IMR-90 (cell line): Measurements from ENCODE around the gene RAD52. TPM values are rescaled to one million over a fixed set of nuclear protein-coding genes. Genes with fewer than 3 reads are reported as not detected.
A peak's percentile ranks its signal among the peaks of the same experiment; 100 is the strongest.

Experiments
- ATAC-seq: fragments of 200-7000 bp; cut with Tn5 transposase; 2 replicates; pipeline ENCODE4 v1.9.1; 2020; ENCODE audit warnings: low read depth, mild to moderate bottlenecking, moderate library complexity
- BruUV-seq: library from RNA; stranded (reverse); fragments of 400-500 nt; replicated peaks from 2 replicates; lab custom pipeline; 2021; lab: Mats Ljungman, UMichigan
- CTCF ChIA-PET: fragments of 300-600 bp; formaldehyde crosslinking; extraction: SDS; loops from one replicate; lab custom pipeline; 2021; ENCODE audit warnings: antibody characterized with exemption; lab: Yijun Ruan, JAX
- POLR2A ChIA-PET: fragments of 300-600 bp; sonication (Branson Sonifier 250); formaldehyde crosslinking; loops from one replicate; lab custom pipeline; 2022; ENCODE audit warnings: antibody characterized with exemption; ENCODE audit not compliant: unreplicated experiment; lab: Charles Lee
- DNase-seq: peaks from one replicate; pipeline ENCODE4 v3.0.0; 2013
- H2AFZ ChIP-seq: replicated peaks from 2 replicates; pipeline ENCODE3; 2013; ENCODE audit warnings: low read length, mild to moderate bottlenecking; ENCODE audit not compliant: poor library complexity
- H2AK5ac ChIP-seq: 2 replicates; pipeline ENCODE4 v1.6.1; 2013; ENCODE audit warnings: low read depth, low read length, inconsistent platforms
- H2AK9ac ChIP-seq: replicated peaks from 2 replicates; pipeline ENCODE3; 2013; ENCODE audit warnings: mild to moderate bottlenecking, low read depth, low read length, moderate library complexity; ENCODE audit not compliant: poor library complexity
- H2BK120ac ChIP-seq: 2 replicates; pipeline ENCODE4 v1.6.1; 2013; ENCODE audit warnings: low read depth, low read length, inconsistent platforms
- H2BK15ac ChIP-seq: 3 replicates; pipeline ENCODE4 v1.6.1; 2013; ENCODE audit warnings: low read depth, low read length, inconsistent platforms
- H2BK20ac ChIP-seq: 2 replicates; pipeline ENCODE4 v1.6.1; 2013; ENCODE audit warnings: low read depth, mild to moderate bottlenecking, inconsistent platforms, low read length, moderate library complexity
- H2BK5ac ChIP-seq: 2 replicates; pipeline ENCODE4 v1.6.1; 2013; ENCODE audit warnings: mild to moderate bottlenecking, low read depth, low read length, inconsistent platforms; ENCODE audit not compliant: poor library complexity, severe bottlenecking
- H3K14ac ChIP-seq: replicated peaks from 2 replicates; pipeline ENCODE4 v1.6.1; 2013; ENCODE audit warnings: low read depth, low read length, inconsistent platforms
- H3K18ac ChIP-seq: 2 replicates; pipeline ENCODE4 v1.6.1; 2013; ENCODE audit warnings: low read depth, low read length, control low read depth
- H3K23ac ChIP-seq: 2 replicates; pipeline ENCODE4 v1.6.1; 2013; ENCODE audit warnings: low read depth, low read length, inconsistent platforms
- H3K27ac ChIP-seq: 2 replicates; pipeline ENCODE4 v1.5.1; 2013; ENCODE audit warnings: mild to moderate bottlenecking, control low read depth, low read length; ENCODE audit not compliant: insufficient read depth
- H3K27me3 ChIP-seq: 2 replicates; pipeline ENCODE4 v1.6.1; 2013; ENCODE audit warnings: low read length; ENCODE audit not compliant: control insufficient read depth, insufficient read depth
- H3K36me3 ChIP-seq: 2 replicates; pipeline ENCODE4 v1.6.1; 2013; ENCODE audit warnings: low read length, mixed read lengths; ENCODE audit not compliant: control insufficient read depth, insufficient read depth
- H3K4ac ChIP-seq: 2 replicates; pipeline ENCODE4 v1.6.1; 2013; ENCODE audit warnings: low read depth, low read length, inconsistent platforms
- H3K4me1 ChIP-seq: 2 replicates; pipeline ENCODE4 v1.6.1; 2013; ENCODE audit warnings: low read length, mixed read lengths; ENCODE audit not compliant: control insufficient read depth, insufficient read depth
- H3K4me2 ChIP-seq: 2 replicates; pipeline ENCODE4 v1.6.1; 2013; ENCODE audit warnings: low read depth, mild to moderate bottlenecking, control low read depth, low read length, moderate library complexity
- H3K4me3 ChIP-seq: 2 replicates; pipeline ENCODE4 v1.5.1; 2013; ENCODE audit warnings: low read depth, mild to moderate bottlenecking, control low read depth, low read length, moderate library complexity; ENCODE audit not compliant: insufficient read depth
- H3K56ac ChIP-seq: 2 replicates; pipeline ENCODE4 v1.6.1; 2013; ENCODE audit warnings: low read length, inconsistent platforms; ENCODE audit not compliant: insufficient read depth; ENCODE audit errors: extremely low read depth
- H3K79me1 ChIP-seq, 2 experiments: 2 replicates each; pipeline ENCODE4 v1.6.1; 2013; ENCODE audit warnings: low read length in 2 of 2, inconsistent platforms in 1 of 2, low read depth in 1 of 2
- H3K9ac ChIP-seq: 2 replicates; pipeline ENCODE4 v1.6.1; 2013; ENCODE audit warnings: low read depth, low read length, control low read depth
- H3K9me1 ChIP-seq: 2 replicates; pipeline ENCODE4 v1.6.1; 2013; ENCODE audit warnings: low read length, inconsistent platforms; ENCODE audit not compliant: insufficient read depth
- H3K9me3 ChIP-seq: 2 replicates; pipeline ENCODE4 v1.6.1; 2013; ENCODE audit warnings: low read length; ENCODE audit not compliant: control insufficient read depth, insufficient read depth
- H4K20me1 ChIP-seq: 2 replicates; pipeline ENCODE4 v1.6.1; 2013; ENCODE audit warnings: low read length, inconsistent platforms; ENCODE audit not compliant: insufficient read depth
- H4K5ac ChIP-seq: 2 replicates; pipeline ENCODE4 v1.6.1; 2013; ENCODE audit warnings: mild to moderate bottlenecking, low read depth, low read length, control low read depth
- H4K8ac ChIP-seq, 2 experiments: 2 replicates each; pipeline ENCODE4 v1.6.1; 2013; ENCODE audit warnings: low read depth in 2 of 2, low read length in 2 of 2, control low read depth in 1 of 2, inconsistent platforms in 1 of 2
- H4K91ac ChIP-seq: 2 replicates; pipeline ENCODE4 v1.6.1; 2013; ENCODE audit warnings: low read depth, low read length, inconsistent platforms; ENCODE audit not compliant: insufficient read depth
- FOS ChIP-seq: fragments of 150-350 bp; IDR thresholded peaks from 2 replicates; pipeline ENCODE4 v1.6.1; 2016; ENCODE audit warnings: low read depth, low read length
- WGBS, 2 experiments: methylation state at CpG; one replicate each; pipeline versions ENCODE4 v1.1.5 to v1.1.7; 2013; ENCODE audit warnings: missing lambda C conversion rate in 2 of 2; ENCODE audit not compliant: insufficient read length in 1 of 2; ENCODE audit errors: extremely low coverage in 2 of 2; 5-methylcytosine and 5-hydroxymethylcytosine counted together
- dilution Hi-C: fragments of 300-500 bp; cut with HindIII; formaldehyde crosslinking; loops from one replicate; pipeline ENCODE4 v1.14.3; 2018; ENCODE audit warnings: low sequenced_read_pairs; ENCODE audit not compliant: unreplicated experiment
- in situ Hi-C: fragments of 300-500 bp; cut with MboI; formaldehyde crosslinking; loops from 3 replicates; pipeline ENCODE4 v1.14.3; 2019; ENCODE audit warnings: low sequenced_read_pairs, inconsistent platforms, mixed read lengths
- intact Hi-C: fragments of 100-400 bp; cut with micrococcal nuclease; formaldehyde crosslinking; loops from 2 replicates; pipeline ENCODE4 v1.10.0; 2022
- polyA plus RNA-seq, 3 experiments: library from polyadenylated mRNA; depleted of rRNA; stranded (reverse); fragments of >200 nt; gene quantifications; 2 replicates each; pipeline ENCODE4 v1.2.3, GENCODE V29; 2012; ENCODE audit warnings: low replicate concordance in 1 of 3
- total RNA-seq: library from RNA; depleted of rRNA; stranded (reverse); fragments of >200 nt; gene quantifications from 2 replicates; pipeline ENCODE4 v1.2.3, GENCODE V29; 2012
- TF ChIP-seq, protein P1 (sequence below): conservative IDR thresholded peaks from 2 replicates; pipeline ENCODE4 v1.5.1; 2012; ENCODE audit warnings: mild to moderate bottlenecking, low read depth, low read length, improper control_type of control experiment

RAD52 gene
- total and polyA plus RNA-seq, 2 of the 4 experiments (the other 2 are of a cell fraction): 10.7 to 11.3 TPM

DNA sequence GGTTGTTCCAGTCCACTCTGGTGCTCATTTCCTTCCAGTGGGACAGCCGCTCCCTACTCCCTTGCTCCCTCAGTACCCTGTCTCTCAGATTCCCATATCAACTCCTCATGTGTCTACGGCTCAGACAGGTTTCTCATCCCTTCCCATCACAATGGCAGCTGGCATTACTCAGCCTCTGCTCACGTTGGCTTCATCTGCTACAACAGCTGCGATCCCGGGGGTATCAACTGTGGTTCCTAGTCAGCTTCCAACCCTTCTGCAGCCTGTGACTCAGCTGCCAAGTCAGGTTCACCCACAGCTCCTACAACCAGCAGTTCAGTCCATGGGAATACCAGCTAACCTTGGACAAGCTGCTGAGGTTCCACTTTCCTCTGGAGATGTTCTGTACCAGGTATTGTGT lies 69.9 kb downstream of the RAD52 start:
- H2AK9ac ChIP-seq: no peak overlapping the region
- no peak overlapping the region for H3K4me3 ChIP-seq
- no peaks in the 10 kb centered on the region for H3K4me1 ChIP-seq
- no peak overlapping the region for H4K8ac ChIP-seq
- H3K4ac ChIP-seq: no peak overlapping the region
- no peak overlapping the region for H2BK120ac ChIP-seq
- H3K79me1 ChIP-seq: peaks cover 0 to 5% of the 10 kb centered on the region in 2 experiments; a peak in 1 of 4 replicates
- H3K56ac ChIP-seq: no peak overlapping the region
- 0 out of 2 replicates have a peak overlapping the region, but pooled peaks have one; percentile 35 for H3K14ac ChIP-seq
- H3K9me1 ChIP-seq: peaks cover 4% of the 10 kb centered on the region; the same call in 1 of the 2 replicates
- 89% methylated on average over 4 of the region's 5 CpGs; no CpG with 5 or more reads in 1 of the 2 experiments for WGBS, 2 experiments
- H3K27me3 ChIP-seq: no peaks in the 10 kb centered on the region
- H4K91ac ChIP-seq: no peak overlapping the region
- no peak overlapping the region for H2AK5ac ChIP-seq
- no peak overlapping the region for H3K23ac ChIP-seq
- H3K9me3 ChIP-seq: no peaks in the 10 kb centered on the region
- in situ Hi-C loops (no loop called here), dilution Hi-C loops (no loop called here), intact Hi-C loops (loop anchor here (10.0 kb wide), 1 partner anchor 55 kb away; no protein-coding TSS in a partner anchor)
- no peak overlapping the region for H2BK15ac ChIP-seq
- DNase-seq (peak; percentile 86), ATAC-seq (peak; percentile 59)
- no peaks in the 10 kb centered on the region; the same call in 1 of the 2 replicates for H4K20me1 ChIP-seq
- no peak overlapping the region for H3K9ac ChIP-seq
- H3K27ac ChIP-seq: no peak overlapping the region
- H2BK5ac ChIP-seq: peak overlapping the region; percentile 31
- BruUV-seq: no TSS peak
- H3K18ac ChIP-seq: no peak overlapping the region
- ChIA-PET CTCF (no interaction called here), POLR2A (no interaction called here)
- peaks cover 39% of the 10 kb centered on the region for H3K36me3 ChIP-seq
- H3K4me2 ChIP-seq: no peak overlapping the region
- H2BK20ac ChIP-seq: no peak overlapping the region
- H4K5ac ChIP-seq: no peak overlapping the region
- TF ChIP-seq, protein P1, sequence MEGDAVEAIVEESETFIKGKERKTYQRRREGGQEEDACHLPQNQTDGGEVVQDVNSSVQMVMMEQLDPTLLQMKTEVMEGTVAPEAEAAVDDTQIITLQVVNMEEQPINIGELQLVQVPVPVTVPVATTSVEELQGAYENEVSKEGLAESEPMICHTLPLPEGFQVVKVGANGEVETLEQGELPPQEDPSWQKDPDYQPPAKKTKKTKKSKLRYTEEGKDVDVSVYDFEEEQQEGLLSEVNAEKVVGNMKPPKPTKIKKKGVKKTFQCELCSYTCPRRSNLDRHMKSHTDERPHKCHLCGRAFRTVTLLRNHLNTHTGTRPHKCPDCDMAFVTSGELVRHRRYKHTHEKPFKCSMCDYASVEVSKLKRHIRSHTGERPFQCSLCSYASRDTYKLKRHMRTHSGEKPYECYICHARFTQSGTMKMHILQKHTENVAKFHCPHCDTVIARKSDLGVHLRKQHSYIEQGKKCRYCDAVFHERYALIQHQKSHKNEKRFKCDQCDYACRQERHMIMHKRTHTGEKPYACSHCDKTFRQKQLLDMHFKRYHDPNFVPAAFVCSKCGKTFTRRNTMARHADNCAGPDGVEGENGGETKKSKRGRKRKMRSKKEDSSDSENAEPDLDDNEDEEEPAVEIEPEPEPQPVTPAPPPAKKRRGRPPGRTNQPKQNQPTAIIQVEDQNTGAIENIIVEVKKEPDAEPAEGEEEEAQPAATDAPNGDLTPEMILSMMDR: no peak
- 0 out of 2 replicates have a peak, but pooled peaks have one; percentile 9 for TF ChIP-seq FOS
- H2AFZ ChIP-seq: no peak overlapping the region
